GM12878 (cell line): ENCODE results near the gene PHF11. TPM values are rescaled to one million over a fixed set of nuclear protein-coding genes. Genes with fewer than 3 reads are reported as not detected.

ENCODE experiments used
- ATAC-seq: fragments of 200-7000 bp; cut with Tn5 transposase; 3 replicates; pipeline ENCODE4 v1.9.1; 2020; ENCODE audit warnings: mild to moderate bottlenecking, moderate library complexity
- BruUV-seq: library from RNA; stranded (reverse); fragments of 400-500 nt; replicated peaks from 2 replicates; lab custom pipeline; 2021; lab: Mats Ljungman, UMichigan
- CTCF ChIA-PET: fragments of 300-600 bp; sonication (Branson Sonifier 250); formaldehyde crosslinking; extraction: SDS; loops from one replicate; lab custom pipeline; 2021; ENCODE audit warnings: inconsistent platforms; lab: Yijun Ruan, JAX
- POLR2A ChIA-PET: fragments of 350-600 bp; formaldehyde crosslinking; extraction: SDS; loops from one replicate; lab custom pipeline; 2021; ENCODE audit warnings: inconsistent platforms; lab: Charles Lee
- RAD21 ChIA-PET: fragments of 300-600 bp; sonication (Branson Sonifier 250); formaldehyde crosslinking; loops from one replicate; lab custom pipeline; 2023; ENCODE audit warnings: antibody characterized with exemption; ENCODE audit not compliant: unreplicated experiment; lab: Charles Lee
- SMC1A ChIA-PET: fragments of 300-600 bp; sonication (Branson Sonifier 250); formaldehyde crosslinking; loops from one replicate; lab custom pipeline; 2023; ENCODE audit not compliant: unreplicated experiment, uncharacterized antibody; lab: Charles Lee
- DNase-seq: peaks from one replicate; pipeline ENCODE4 v3.0.0-alpha.2; 2011; ENCODE audit warnings: low read depth, low spot score
- FAIRE-seq: peaks from 3 replicates; lab custom pipeline; 2011; peaks lifted over from hg19 to GRCh38; lab: Jason Lieb, UNC
- H2AFZ ChIP-seq: 2 replicates; pipeline ENCODE4 v1.6.0; 2011; ENCODE audit warnings: low read depth, low read length, control low read depth; ENCODE audit not compliant: control insufficient read depth
- H3K27ac ChIP-seq: 2 replicates; pipeline ENCODE4 v1.5.1; 2011; ENCODE audit warnings: control low read depth; ENCODE audit not compliant: control insufficient read depth, insufficient read depth
- H3K27me3 ChIP-seq, 2 experiments: replicated peaks in 1 of 2; 2 replicates each; pipeline versions ENCODE4 v1.6.0 to v1.6.1; 2011; ENCODE audit warnings: low read length in 1 of 2; ENCODE audit not compliant: control insufficient read depth in 2 of 2, insufficient read depth in 2 of 2
- H3K36me3 ChIP-seq, 2 experiments: 2 replicates each; pipeline ENCODE4 v1.5.1; 2011; ENCODE audit warnings: low read length in 1 of 2; ENCODE audit not compliant: control insufficient read depth in 2 of 2, insufficient read depth in 2 of 2
- H3K4me1 ChIP-seq: 2 replicates; pipeline ENCODE4 v1.6.1; 2011; ENCODE audit warnings: mild to moderate bottlenecking, low read length, moderate library complexity, mixed read lengths; ENCODE audit not compliant: control insufficient read depth, insufficient read depth
- H3K4me2 ChIP-seq: 2 replicates; pipeline ENCODE4 v1.6.0; 2011; ENCODE audit warnings: control low read depth; ENCODE audit not compliant: control insufficient read depth, insufficient read depth
- H3K4me3 ChIP-seq: fragments of 200-600 bp; sonication (generic); 2 replicates; pipeline ENCODE4 v1.5.1; 2016
- H3K79me2 ChIP-seq: 2 replicates; pipeline ENCODE4 v1.6.0; 2011; ENCODE audit warnings: low read length; ENCODE audit not compliant: control insufficient read depth, insufficient read depth
- H3K9ac ChIP-seq: 2 replicates; pipeline ENCODE4 v1.8.0; 2011; ENCODE audit warnings: low read length, control low read depth, mixed read lengths; ENCODE audit not compliant: control insufficient read depth, insufficient read depth
- H3K9me3 ChIP-seq: replicated peaks from 3 replicates; pipeline ENCODE4 v1.5.1; 2011; ENCODE audit warnings: mild to moderate bottlenecking, low read length; ENCODE audit not compliant: control insufficient read depth, insufficient read depth
- H4K20me1 ChIP-seq: 2 replicates; pipeline ENCODE4 v1.6.0; 2011; ENCODE audit not compliant: control insufficient read depth, insufficient read depth
- BCL11A ChIP-seq: IDR thresholded peaks from 2 replicates; pipeline ENCODE4 v1.6.1; 2011; ENCODE audit warnings: low read depth, low read length
- CHD4 ChIP-seq: fragments of 200-600 bp; sonication (generic); IDR thresholded peaks from 2 replicates; pipeline ENCODE4 v1.6.1; 2016; ENCODE audit warnings: mild to moderate bottlenecking
- CREM ChIP-seq: IDR thresholded peaks from 2 replicates; pipeline ENCODE4 v1.6.1; 2014; ENCODE audit warnings: antibody characterized with exemption, low read depth
- FOXM1 ChIP-seq: IDR thresholded peaks from 2 replicates; pipeline ENCODE4 v1.6.1; 2012; ENCODE audit warnings: low read depth, mild to moderate bottlenecking, inconsistent platforms, low read length, moderate library complexity
- HDAC6 ChIP-seq: fragments of 200-600 bp; sonication (generic); IDR thresholded peaks from one replicate; pipeline ENCODE4 v1.8.0; 2017; ENCODE audit warnings: antibody characterized with exemption; ENCODE audit not compliant: unreplicated experiment
- LARP7 ChIP-seq: fragments of 450-650 bp; IDR thresholded peaks from 2 replicates; pipeline ENCODE4 v1.6.1; 2017; ENCODE audit warnings: mild to moderate bottlenecking
- NFXL1 ChIP-seq: fragments of 450-650 bp; IDR thresholded peaks from 2 replicates; pipeline ENCODE4 v1.6.1; 2017; ENCODE audit warnings: antibody characterized with exemption, mild to moderate bottlenecking, borderline replicate concordance
- NFYA ChIP-seq: IDR thresholded peaks from 2 replicates; pipeline ENCODE4 v1.6.1; 2011; ENCODE audit warnings: low read depth, mild to moderate bottlenecking, low read length, improper control_type of control experiment, borderline replicate concordance
- PAX5 ChIP-seq: IDR thresholded peaks from 2 replicates; pipeline ENCODE4 v1.6.1; 2011; ENCODE audit warnings: low read depth, low read length, borderline replicate concordance
- YBX1 ChIP-seq: fragments of 450-650 bp; IDR thresholded peaks from 2 replicates; pipeline ENCODE4 v1.6.1; 2016; ENCODE audit warnings: antibody characterized with exemption
- WGBS: methylation state at CpG from one replicate; pipeline ENCODE4 v1.1.6; 2016; ENCODE audit warnings: low lambda C conversion rate; ENCODE audit not compliant: insufficient replicate concordance, insufficient coverage; ENCODE audit errors: missing lambda C conversion rate; 5-methylcytosine and 5-hydroxymethylcytosine counted together
- in situ Hi-C: fragments of 300-500 bp; cut with MboI; formaldehyde crosslinking; loops from 9 replicates; pipeline ENCODE4 v1.14.3; 2018; ENCODE audit warnings: mixed read lengths
- intact Hi-C: fragments of 100-400 bp; cut with micrococcal nuclease; formaldehyde crosslinking; loops from one replicate; pipeline ENCODE4 v1.14.2; 2022; ENCODE audit not compliant: unreplicated experiment
- polyA plus RNA-seq, 11 experiments: library from polyadenylated mRNA; depleted of rRNA in 4 of 11; unstranded in 6 of 11; stranded (reverse) in 5 of 11; fragments of >200 nt; fragmentation: Nextera tagmentation in 4 of 11; fragmentation: Illumina TruSeq in 1 of 11; extraction: Ambion mirVana in 4 of 11; extraction: Trizol in 1 of 11; gene quantifications; 1 replicate in 1 of 11; 2 replicates in 10 of 11; pipeline versions ENCODE4 v1.2.1 to v1.2.3, GENCODE V29; 2011 to 2016; ENCODE audit warnings: inconsistent platforms in 2 of 11, missing spikeins in 2 of 11, low read depth in 1 of 11
- total RNA-seq, 4 experiments: library from RNA; depleted of rRNA in 3 of 4; stranded (reverse); fragments of >200 nt in 3 of 4; fragmentation: Illumina TruSeq in 1 of 4; extraction: Trizol in 1 of 4; gene quantifications; 2 replicates each; pipeline versions ENCODE4 v1.2.1 to v1.2.3, GENCODE V29; 2013 to 2021
- TF ChIP-seq, protein P1 (sequence below): IDR thresholded peaks from 2 replicates; pipeline ENCODE4 v1.6.1; 2012; ENCODE audit warnings: low read depth, low read length, improper control_type of control experiment
- TF ChIP-seq, protein P2 (sequence below): fragments of 450-650 bp; formaldehyde crosslinking; IDR thresholded peaks from 2 replicates; pipeline ENCODE4 v1.5.0; 2022; ENCODE audit warnings: mild to moderate bottlenecking, missing genetic modification characterization
- TF ChIP-seq, protein P3 (sequence below): fragments of 450-650 bp; IDR thresholded peaks from 2 replicates; pipeline ENCODE4 v1.6.1; 2014; ENCODE audit warnings: mild to moderate bottlenecking
- TF ChIP-seq, protein P4 (sequence below): fragments of 450-650 bp; IDR thresholded peaks from 2 replicates; pipeline ENCODE4 v1.6.1; 2017; ENCODE audit warnings: mild to moderate bottlenecking, low read depth, inconsistent platforms; ENCODE audit not compliant: poor library complexity, severe bottlenecking

Gene PHF11
- total and polyA plus RNA-seq, 10 of the 15 experiments (the other 5 are each of a cell fraction or from before 2014, with no cell fraction given), result 16.9 to 77.3 (median 32.7) TPM

DNA sequence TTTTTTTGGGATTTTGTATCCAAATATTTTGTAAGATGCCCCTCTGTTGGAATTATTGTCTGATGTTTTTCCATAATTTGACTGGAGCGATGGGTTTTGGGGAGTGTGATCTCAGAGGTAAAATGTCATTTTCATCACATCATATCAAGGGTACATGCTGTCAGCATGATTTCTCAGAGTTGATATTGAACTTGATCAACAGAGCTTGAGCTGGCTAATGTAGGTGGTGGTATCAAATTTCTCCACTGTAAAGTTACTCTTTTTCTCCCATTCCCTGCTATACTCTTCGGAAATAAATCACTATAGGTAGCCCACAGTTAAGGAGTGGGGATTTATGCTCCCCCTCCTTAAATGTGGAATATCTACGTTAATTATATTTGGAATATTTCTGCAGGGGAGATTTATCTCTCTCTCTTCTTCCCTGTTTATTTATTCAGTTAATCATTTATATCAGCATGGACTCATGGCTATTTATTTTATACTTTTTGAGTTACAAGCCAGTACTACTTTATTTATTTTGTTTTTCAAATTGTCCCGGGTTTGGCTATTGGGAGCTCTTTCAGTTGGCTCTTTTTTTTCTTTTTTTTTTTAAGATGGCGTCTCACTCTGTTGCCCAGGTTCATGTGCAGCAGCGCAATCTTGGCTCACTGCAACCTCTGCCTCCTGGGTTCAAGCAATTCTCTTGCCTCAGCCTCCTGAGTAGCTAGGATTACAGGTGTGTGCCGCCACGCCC lies 42.9 kb upstream of the PHF11 start:
- in situ Hi-C loops, result loop anchor here (10.0 kb wide), 1 partner anchor 468 kb away; no protein-coding TSS in a partner anchor
- ChIA-PET CTCF (no interaction called here), POLR2A (interaction anchor here (0.6 to 3.5 kb wide), 2 partner anchors 9 to 1830 kb away, joined by 3 to 25 read pairs; partner anchors contain the start of genes CAB39L and SETDB2), SMC1A (interaction anchor here (1.0 to 1.5 kb wide), 2 partner anchors 8 to 12 kb away, joined by 4 to 6 read pairs; partner anchors contain the start of genes CAB39L and SETDB2), RAD21 (interaction anchor here (1.5 kb wide), 1 partner anchor 9 kb away, joined by 3 read pairs; the partner anchor contains the start of gene CAB39L)
- no peak overlapping the region for H3K4me2 ChIP-seq
- no peaks in the 10 kb centered on the region for H3K9me3 ChIP-seq
- 97% methylated on average over 8 of the region's 8 CpGs for WGBS
- H3K4me3 ChIP-seq, result no peak overlapping the region
- ATAC-seq (no peak), DNase-seq (no peak), FAIRE-seq (no peak)
- no peak overlapping the region for H2AFZ ChIP-seq
- no peak for TF ChIP-seq NFXL1
- no peak for TF ChIP-seq CHD4
- TF ChIP-seq BCL11A, result no peak
- no peak for TF ChIP-seq HDAC6
- TF ChIP-seq, protein P1, sequence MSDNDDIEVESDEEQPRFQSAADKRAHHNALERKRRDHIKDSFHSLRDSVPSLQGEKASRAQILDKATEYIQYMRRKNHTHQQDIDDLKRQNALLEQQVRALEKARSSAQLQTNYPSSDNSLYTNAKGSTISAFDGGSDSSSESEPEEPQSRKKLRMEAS, result no peak
- TF ChIP-seq, protein P2, sequence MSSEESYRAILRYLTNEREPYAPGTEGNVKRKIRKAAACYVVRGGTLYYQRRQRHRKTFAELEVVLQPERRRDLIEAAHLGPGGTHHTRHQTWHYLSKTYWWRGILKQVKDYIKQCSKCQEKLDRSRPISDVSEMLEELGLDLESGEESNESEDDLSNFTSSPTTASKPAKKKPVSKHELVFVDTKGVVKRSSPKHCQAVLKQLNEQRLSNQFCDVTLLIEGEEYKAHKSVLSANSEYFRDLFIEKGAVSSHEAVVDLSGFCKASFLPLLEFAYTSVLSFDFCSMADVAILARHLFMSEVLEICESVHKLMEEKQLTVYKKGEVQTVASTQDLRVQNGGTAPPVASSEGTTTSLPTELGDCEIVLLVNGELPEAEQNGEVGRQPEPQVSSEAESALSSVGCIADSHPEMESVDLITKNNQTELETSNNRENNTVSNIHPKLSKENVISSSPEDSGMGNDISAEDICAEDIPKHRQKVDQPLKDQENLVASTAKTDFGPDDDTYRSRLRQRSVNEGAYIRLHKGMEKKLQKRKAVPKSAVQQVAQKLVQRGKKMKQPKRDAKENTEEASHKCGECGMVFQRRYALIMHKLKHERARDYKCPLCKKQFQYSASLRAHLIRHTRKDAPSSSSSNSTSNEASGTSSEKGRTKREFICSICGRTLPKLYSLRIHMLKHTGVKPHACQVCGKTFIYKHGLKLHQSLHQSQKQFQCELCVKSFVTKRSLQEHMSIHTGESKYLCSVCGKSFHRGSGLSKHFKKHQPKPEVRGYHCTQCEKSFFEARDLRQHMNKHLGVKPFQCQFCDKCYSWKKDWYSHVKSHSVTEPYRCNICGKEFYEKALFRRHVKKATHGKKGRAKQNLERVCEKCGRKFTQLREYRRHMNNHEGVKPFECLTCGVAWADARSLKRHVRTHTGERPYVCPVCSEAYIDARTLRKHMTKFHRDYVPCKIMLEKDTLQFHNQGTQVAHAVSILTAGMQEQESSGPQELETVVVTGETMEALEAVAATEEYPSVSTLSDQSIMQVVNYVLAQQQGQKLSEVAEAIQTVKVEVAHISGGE (CRISPR knock-in tag), result no peak
- no peak for TF ChIP-seq FOXM1
- TF ChIP-seq, protein P3, sequence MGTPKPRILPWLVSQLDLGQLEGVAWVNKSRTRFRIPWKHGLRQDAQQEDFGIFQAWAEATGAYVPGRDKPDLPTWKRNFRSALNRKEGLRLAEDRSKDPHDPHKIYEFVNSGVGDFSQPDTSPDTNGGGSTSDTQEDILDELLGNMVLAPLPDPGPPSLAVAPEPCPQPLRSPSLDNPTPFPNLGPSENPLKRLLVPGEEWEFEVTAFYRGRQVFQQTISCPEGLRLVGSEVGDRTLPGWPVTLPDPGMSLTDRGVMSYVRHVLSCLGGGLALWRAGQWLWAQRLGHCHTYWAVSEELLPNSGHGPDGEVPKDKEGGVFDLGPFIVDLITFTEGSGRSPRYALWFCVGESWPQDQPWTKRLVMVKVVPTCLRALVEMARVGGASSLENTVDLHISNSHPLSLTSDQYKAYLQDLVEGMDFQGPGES, result no peak
- TF ChIP-seq, protein P4, sequence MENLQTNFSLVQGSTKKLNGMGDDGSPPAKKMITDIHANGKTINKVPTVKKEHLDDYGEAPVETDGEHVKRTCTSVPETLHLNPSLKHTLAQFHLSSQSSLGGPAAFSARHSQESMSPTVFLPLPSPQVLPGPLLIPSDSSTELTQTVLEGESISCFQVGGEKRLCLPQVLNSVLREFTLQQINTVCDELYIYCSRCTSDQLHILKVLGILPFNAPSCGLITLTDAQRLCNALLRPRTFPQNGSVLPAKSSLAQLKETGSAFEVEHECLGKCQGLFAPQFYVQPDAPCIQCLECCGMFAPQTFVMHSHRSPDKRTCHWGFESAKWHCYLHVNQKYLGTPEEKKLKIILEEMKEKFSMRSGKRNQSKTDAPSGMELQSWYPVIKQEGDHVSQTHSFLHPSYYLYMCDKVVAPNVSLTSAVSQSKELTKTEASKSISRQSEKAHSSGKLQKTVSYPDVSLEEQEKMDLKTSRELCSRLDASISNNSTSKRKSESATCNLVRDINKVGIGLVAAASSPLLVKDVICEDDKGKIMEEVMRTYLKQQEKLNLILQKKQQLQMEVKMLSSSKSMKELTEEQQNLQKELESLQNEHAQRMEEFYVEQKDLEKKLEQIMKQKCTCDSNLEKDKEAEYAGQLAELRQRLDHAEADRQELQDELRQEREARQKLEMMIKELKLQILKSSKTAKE, result no peak
- TF ChIP-seq CREM, result no peak
- no peak for TF ChIP-seq NFYA
- no peak for TF ChIP-seq PAX5
- TF ChIP-seq YBX1, result no peak
- TF ChIP-seq LARP7, result no peak
- peaks cover 14% of the 10 kb centered on the region; the same call in 1 of the 2 replicates for H3K4me1 ChIP-seq
- H3K27ac ChIP-seq, result no peak overlapping the region
- H3K27me3 ChIP-seq, result no peaks in the 10 kb centered on the region
- no TSS peak for BruUV-seq
- intact Hi-C loops, result no loop called here
- H3K9ac ChIP-seq, result no peak overlapping the region
- H3K79me2 ChIP-seq, result peaks cover 16% of the 10 kb centered on the region
- H4K20me1 ChIP-seq, result no peaks in the 10 kb centered on the region
- H3K36me3 ChIP-seq, result no peaks in the 10 kb centered on the region
